Kidney epithelial cell (primary cell): ENCODE data around the gene ETS2. TPM values are rescaled to one million over a fixed set of nuclear protein-coding genes. Genes with fewer than 3 reads are reported as not detected.

Experiments
- DNase-seq: peaks from one replicate; pipeline ENCODE4 v3.0.0-alpha.2; 2010; ENCODE audit warnings: low read depth
- H3K27me3 ChIP-seq: 2 replicates; pipeline ENCODE4 v1.6.0; 2011; ENCODE audit warnings: low read length; ENCODE audit not compliant: control insufficient read depth, insufficient read depth
- H3K36me3 ChIP-seq: 2 replicates; pipeline ENCODE4 v1.5.1; 2011; ENCODE audit warnings: low read length; ENCODE audit not compliant: control insufficient read depth, insufficient read depth
- H3K4me3 ChIP-seq: 2 replicates; pipeline ENCODE4 v1.5.1; 2011; ENCODE audit warnings: low read depth, mild to moderate bottlenecking, control low read depth, low read length
- total RNA-seq: library from RNA; depleted of rRNA; stranded (reverse); fragments of >200 nt; gene quantifications from 2 replicates; pipeline ENCODE4 v1.2.3, GENCODE V29; 2015
- TF ChIP-seq, protein P1 (sequence below): IDR thresholded peaks from 2 replicates; pipeline ENCODE4 v1.5.1; 2011; ENCODE audit warnings: mild to moderate bottlenecking, moderate library complexity, low read length, control low read depth, inconsistent platforms; ENCODE audit not compliant: insufficient read depth, poor library complexity, severe bottlenecking

Gene ETS2
- total RNA-seq, 1 donor from 2014 or later = 41.2 TPM

GRCh38 chr21:38769191-38769780 is 36.4 kb upstream of the ETS2 start:
- no peaks in the 10 kb centered on the region for H3K27me3 ChIP-seq
- no peaks in the 10 kb centered on the region for H3K36me3 ChIP-seq
- TF ChIP-seq, protein P1, sequence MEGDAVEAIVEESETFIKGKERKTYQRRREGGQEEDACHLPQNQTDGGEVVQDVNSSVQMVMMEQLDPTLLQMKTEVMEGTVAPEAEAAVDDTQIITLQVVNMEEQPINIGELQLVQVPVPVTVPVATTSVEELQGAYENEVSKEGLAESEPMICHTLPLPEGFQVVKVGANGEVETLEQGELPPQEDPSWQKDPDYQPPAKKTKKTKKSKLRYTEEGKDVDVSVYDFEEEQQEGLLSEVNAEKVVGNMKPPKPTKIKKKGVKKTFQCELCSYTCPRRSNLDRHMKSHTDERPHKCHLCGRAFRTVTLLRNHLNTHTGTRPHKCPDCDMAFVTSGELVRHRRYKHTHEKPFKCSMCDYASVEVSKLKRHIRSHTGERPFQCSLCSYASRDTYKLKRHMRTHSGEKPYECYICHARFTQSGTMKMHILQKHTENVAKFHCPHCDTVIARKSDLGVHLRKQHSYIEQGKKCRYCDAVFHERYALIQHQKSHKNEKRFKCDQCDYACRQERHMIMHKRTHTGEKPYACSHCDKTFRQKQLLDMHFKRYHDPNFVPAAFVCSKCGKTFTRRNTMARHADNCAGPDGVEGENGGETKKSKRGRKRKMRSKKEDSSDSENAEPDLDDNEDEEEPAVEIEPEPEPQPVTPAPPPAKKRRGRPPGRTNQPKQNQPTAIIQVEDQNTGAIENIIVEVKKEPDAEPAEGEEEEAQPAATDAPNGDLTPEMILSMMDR = no peak
- DNase-seq = no peak
- H3K4me3 ChIP-seq = no peak overlapping the region

DNA sequence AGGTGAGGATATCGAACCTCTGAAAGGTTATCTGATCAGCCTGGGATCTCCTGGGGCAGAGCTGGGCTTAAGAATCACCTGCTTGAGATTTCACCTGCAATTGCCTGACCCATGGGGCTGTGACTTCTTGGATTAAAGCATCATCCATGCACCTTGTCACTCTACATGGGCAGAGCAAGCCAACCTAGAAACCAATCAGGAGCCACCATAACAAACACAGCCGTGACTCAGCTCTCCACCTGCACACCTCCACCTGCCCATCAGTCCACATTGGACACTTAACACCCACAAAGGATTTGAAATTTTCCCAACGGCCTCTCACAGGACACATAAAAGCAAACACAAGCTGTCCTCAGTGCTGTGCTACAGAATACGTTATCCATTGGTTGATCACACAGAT is 35.1 kb upstream of the ETS2 start:
- H3K27me3 ChIP-seq = no peaks in the 10 kb centered on the region
- no peak for DNase-seq
- no peak overlapping the region for H3K4me3 ChIP-seq
- H3K36me3 ChIP-seq = no peaks in the 10 kb centered on the region
- TF ChIP-seq, protein P1 = no peak

- TF ChIP-seq, protein P1 = no peak
- H3K27me3 ChIP-seq = no peaks in the 10 kb centered on the region
- no peaks in the 10 kb centered on the region for H3K36me3 ChIP-seq
- no peak overlapping the region for H3K4me3 ChIP-seq
- DNase-seq = no peak
These were observed 34.2 kb upstream of the ETS2 start for GRCh38 chr21:38771536-38771935.

- no peaks in the 10 kb centered on the region for H3K36me3 ChIP-seq
- DNase-seq = no peak
- H3K27me3 ChIP-seq = no peaks in the 10 kb centered on the region
- TF ChIP-seq, protein P1 = no peak
- H3K4me3 ChIP-seq = no peak overlapping the region
These were observed 33.1 kb upstream of the ETS2 start for GRCh38 chr21:38772646-38773045.

DNA sequence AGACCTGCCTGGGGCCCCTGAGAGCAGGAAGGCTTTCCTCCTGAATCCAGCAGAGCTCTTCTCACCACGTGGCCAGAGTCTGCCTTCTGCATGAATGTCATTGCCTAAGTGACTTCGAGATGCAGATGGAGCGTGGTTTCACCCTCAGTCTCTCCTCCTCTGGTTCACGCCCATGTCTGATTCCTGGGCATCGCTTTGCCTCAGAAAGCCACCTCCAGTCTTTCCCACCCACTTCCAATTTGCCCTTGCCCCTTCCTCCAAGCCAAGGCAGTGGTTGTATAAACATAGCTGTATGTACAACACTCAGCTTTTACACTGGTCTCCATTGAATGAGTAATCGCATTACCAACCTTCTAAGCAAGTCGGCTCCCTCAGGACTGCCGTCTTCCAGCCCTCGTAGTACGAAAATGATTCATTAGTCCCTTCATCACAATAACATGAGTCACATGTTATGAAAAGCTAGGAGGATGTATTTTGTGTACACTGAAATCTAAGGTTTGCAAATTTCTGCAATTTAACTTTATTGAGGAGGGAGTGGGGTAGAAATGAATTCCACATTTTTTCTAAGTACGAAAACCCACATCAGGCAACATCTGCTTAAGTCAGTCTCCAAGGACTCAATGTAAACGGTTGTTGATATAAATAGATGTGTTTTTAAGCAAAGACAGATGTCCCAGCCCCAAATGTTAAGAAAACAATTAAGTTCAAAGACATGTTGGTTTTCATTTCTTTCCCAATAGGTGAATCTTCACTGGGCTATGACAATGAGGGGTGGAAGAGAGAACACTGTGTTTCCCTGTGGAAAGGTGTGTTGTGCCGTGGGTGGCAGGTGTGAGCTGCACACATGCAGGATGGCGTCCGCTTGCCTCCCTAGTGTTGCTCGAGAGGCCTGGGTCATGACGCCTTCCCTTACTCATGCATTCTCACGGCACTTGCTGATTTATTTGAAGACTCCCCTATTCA is 32.3 kb upstream of the ETS2 start:
- peak; percentile 80 for DNase-seq
- no peaks in the 10 kb centered on the region for H3K36me3 ChIP-seq
- H3K4me3 ChIP-seq = no peak overlapping the region
- no peaks in the 10 kb centered on the region for H3K27me3 ChIP-seq
- TF ChIP-seq, protein P1 = no peak
